IPS DF 4.7 (cell line): ENCODE data around the gene HCRTR1.

Experiments
- DNase-seq: peaks from one replicate; pipeline ENCODE4 v3.0.0-alpha.2; 2013; ENCODE audit warnings: low spot score; ENCODE audit errors: extremely low read depth

HCRTR1 gene

GRCh38 chr1:31666263-31666963 lies 48.9 kb downstream of the HCRTR1 start:
- no peak for DNase-seq

GRCh38 chr1:31667065-31667785 lies 49.7 kb downstream of the HCRTR1 start:
- DNase-seq = no peak

- no peak for DNase-seq
These were observed 50.9 kb downstream of the HCRTR1 start for GRCh38 chr1:31668303-31668883.

- DNase-seq = no peak
These were observed 51.9 kb downstream of the HCRTR1 start for GRCh38 chr1:31669433-31669785.

GRCh38 chr1:31669786-31670592 lies 52.5 kb downstream of the HCRTR1 start:
- DNase-seq = no peak

GRCh38 chr1:31670593-31670964 lies 53.1 kb downstream of the HCRTR1 start:
- no peak for DNase-seq

GRCh38 chr1:31671147-31671546 lies 53.7 kb downstream of the HCRTR1 start:
- no peak for DNase-seq

GRCh38 chr1:31671561-31672201 lies 54.2 kb downstream of the HCRTR1 start:
- DNase-seq = no peak

GRCh38 chr1:31672986-31673385 lies 55.5 kb downstream of the HCRTR1 start:
- no peak for DNase-seq

GRCh38 chr1:31673433-31673832 lies 55.9 kb downstream of the HCRTR1 start:
- no peak for DNase-seq

- no peak for DNase-seq
These were observed 57.1 kb downstream of the HCRTR1 start for GRCh38 chr1:31674626-31675025.

- DNase-seq = no peak
These were observed 57.7 kb downstream of the HCRTR1 start for GRCh38 chr1:31675161-31675560.

- no peak for DNase-seq
These were observed 58.3 kb downstream of the HCRTR1 start for GRCh38 chr1:31675756-31676155.
